Fibroblast of skin of back (primary cell): ENCODE measurements around the gene UCK1.

ENCODE experiments used
- DNase-seq: peaks from one replicate; pipeline ENCODE4 v3.0.0-alpha.2; 2013

UCK1 gene

DNA sequence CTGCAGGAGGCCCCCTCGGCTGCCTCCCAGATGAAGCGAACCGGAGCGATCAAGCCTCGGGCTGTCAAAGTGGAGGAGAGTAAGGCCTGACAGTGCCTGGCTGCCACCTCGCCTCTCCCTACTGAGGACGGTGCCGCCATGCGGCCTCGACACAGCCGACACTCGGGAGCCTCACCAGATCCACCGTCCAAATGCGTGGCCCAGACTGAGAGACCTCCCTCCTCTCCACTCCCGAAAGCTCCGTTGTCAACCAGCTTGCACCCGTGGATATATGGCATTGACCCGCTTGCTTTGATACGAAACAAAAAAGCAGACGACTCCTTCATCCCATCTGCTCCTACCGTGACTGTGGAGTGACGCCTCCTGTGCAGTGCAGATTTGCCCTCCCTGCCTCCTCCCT lies 35.3 kb downstream of the UCK1 start:
- DNase-seq, result no peak

DNA sequence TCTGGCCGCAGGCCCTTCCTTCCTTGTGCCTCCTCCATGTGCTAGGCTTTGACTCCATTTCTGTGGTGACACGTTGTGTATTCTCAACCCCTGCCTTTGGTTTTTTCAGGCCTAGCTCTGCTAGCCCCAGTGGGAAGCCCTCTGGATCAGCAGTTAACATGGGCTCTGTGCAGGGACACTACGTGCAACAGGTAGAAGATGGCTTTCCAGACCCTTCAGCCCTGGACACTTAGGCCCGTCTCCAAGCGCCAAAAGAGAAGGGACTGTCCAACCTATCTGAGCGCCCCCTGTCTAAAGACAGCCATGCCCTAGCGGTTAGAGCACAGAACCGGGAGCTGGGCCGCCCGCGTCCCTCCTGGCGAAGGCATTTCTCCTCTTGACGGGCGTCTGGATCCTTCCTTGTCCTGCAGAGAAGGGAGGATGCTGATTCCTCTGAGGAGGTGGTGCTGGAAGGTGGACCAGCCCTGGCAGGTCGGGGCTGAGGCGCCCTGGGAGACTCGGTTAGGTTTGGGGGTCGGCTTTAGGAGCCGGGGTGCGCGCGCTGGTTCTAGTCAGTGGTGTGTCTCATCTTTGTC lies 36.7 kb downstream of the UCK1 start:
- DNase-seq, result no peak

DNA sequence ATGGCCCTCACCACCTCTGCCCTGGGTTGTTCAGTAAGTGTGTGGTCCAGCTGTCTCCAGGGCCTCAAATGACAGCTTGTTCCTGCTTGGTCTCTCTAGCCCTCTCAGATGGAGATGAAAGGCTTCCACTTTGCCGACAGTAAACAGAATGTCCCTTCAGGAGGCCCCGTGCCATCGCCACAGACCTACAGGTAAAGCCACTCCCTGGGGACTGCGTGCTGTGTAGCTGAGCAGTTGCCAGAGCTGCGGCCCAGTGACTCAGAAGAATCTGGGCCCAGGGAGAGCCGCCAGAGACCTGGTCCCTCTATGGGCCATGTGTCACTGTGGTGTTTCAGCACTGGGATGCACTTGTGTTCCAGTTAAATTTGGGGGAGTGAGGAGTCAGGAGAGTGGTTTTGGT lies 39.0 kb downstream of the UCK1 start:
- no peak for DNase-seq

DNA sequence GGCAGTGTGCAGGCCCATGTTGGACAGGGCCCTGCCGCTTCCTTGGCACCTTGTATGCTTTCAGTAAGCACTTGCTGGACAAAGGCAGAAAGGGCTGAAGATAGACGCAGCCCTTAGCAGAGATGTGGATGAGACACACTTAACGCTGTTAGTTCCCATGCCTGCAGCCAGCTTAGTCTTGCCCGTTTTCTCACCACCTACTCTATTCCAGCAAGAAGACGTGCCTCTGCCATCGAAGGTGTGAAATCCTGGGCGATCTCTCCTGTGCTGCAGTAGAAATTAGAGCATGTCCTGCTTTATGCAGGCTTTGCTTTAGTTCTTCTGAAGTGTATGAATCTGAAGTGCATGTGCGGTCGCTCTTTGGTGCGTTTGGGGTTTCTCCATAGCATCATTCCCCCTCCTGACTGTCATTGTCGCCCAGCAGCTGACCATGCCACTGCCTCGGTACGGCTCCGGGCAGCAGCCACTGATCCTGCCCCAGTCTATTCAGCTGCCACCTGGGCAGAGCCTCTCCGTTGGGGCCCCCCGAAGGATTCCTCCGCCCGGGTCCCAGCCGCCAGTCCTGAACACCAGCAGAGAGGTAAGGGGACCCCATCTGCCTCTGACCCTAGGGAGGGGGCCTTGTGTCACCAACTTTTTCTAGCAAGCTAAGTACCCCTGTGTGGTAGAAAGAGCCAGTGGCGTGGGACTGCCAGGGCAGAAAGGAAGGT lies 39.9 kb downstream of the UCK1 start:
- no peak for DNase-seq

DNA sequence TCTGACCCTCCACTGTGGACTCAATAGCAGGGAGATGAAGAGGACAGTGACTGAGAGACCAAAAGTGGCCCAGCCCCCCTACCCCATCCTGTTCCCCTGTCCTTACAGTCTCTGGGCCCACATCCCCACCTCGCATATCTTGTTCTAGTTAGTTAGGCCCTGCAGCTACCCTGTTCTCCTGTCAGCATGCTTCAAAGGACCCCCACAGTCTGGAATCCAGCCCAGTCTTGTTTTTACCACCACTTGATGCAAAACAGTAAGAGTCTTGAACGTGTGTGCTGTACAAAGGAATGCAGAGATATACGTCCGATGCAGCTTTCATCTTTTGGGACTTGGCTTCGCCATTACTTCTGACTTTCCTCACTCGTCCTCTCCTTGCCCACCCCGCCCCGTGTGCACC lies 40.5 kb downstream of the UCK1 start:
- DNase-seq, result no peak

DNA sequence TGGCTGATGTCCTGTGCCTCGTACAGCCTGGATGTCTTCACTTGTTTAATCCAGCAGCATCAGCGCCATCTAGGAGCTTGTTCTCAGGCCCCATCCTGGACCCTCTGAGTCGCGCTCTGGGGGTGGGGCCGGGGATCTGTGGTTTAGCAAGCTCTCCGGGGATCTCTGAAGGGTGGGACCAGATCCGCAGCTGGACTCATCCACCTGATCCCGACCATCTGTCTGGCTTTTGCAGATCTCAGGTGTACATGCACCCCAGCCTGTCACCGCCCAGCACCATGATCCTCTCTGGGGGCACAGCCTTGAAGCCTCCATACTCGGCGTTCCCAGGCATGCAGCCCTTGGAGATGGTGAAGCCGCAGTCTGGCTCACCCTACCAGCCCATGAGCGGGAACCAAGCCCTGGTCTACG lies 43.4 kb downstream of the UCK1 start:
- peak; percentile 18 for DNase-seq

DNA sequence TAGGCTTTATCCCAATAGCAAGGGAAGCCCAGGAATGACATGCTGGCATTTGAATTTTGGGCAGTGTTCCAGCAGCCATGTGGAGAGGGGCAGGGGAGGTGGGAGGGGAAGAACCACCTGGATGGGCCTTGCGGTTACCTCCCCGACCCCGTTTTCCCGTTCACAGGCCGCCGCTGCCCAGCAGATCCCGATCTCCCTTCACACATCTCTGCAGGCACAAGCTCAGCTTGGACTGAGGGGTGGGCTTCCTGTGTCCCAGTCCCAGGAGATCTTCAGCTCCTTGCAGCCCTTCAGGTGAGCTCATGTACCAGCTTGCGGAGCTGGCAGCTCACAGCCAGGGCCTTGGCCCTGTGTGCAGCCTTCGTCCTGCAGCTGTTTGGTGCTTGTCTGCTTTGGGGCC lies 44.1 kb downstream of the UCK1 start:
- DNase-seq, result no peak

DNA sequence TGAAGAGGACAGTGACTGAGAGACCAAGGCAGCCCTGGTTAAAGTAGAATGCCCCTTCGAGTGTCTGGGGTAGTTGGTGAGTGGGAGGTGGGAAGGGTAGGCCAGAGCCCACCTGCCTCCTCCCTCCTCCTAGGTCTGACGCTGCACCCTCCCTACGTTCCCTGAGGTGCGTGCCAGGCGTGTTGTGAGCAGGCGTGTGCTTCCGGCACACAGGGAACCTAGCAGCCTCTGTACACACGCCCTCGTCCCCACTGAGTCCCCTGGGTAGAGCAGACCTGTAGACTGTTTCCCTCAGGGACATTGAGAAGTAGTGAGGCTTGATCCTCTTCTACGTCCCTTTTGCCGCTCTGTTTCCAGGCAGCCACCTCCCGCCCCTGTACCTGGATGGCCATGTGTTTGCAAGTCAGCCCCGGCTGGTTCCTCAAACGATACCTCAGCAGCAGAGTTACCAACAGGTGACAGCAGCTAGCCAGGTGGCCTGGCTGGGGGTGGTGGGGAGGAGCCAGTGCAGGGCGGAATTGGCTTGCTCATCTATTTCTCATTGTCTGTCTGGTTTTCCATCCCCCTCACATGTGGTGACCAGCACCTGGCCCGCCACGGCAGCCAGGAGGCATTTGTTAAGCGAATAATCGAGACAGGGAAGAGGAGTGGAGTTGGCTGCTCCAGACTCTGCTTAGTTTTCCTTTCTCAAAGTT lies 45.2 kb downstream of the UCK1 start:
- DNase-seq, result no peak

DNA sequence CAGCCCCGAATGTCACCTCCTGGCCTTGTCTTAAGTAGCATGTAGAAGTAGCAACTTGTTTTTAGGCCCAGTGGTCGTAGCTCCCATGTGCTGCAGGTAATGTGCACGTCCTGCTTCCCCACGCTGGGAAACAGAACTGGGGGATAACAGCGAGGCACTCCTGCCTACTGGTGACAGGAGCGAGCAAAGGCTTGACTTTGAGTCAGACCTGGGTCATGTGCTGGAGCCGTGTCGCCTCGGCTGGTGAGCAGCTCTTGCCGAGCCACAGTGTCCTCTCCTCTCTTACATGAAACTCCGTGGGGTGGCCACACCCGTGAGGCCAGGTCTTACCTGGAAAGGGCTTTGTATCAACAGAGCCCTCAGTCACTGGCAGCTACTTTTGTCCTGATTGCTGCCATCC lies 45.9 kb downstream of the UCK1 start:
- no peak for DNase-seq

DNA sequence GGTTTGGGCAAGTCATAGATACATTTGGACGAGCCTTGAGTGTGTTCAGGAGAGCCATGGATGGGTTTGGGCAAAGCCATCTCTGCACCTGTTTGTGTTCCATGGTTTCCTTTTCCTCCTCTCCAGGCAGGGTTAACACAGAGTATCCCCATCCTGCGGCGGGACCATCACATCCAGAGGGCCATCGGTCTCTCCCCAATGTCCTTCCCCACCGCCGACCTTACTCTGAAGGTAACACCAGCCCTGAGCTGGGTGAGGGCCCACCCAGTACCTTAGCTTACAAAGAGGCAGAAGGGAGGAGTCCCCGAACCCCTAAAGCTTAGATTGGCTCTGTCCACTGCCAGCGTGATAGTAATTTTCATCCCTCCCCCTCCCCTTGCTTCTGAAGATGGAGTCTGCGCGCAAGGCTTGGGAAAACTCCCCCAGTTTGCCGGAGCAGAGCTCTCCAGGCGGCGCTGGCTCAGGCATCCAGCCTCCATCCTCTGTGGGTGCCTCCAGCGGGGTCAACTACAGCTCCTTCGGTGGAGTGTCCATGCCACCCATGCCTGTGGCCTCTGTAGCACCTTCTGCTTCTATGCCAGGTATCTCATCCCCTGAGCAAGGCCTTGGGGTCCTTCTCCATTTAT lies 46.4 kb downstream of the UCK1 start:
- DNase-seq, result no peak

DNA sequence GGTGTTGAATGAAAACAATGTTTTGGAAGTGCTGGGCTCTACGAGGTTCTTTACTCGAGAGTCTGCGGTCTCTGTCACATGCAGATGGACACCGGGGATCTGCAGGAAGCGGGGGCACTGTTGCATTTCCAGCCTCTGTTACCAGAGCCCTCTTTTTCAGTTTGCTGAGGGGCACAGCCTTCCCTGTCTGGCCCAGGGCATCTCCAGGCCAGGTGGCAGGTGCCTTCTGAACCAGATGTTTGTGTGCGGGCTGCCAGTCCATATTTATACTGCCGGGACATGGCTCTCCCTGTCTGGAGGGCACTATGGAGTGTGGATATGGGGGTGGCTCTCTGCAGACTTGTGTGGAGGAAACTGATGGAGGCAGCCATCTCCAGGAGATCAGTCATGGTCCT lies 47.0 kb downstream of the UCK1 start:
- no peak for DNase-seq

DNA sequence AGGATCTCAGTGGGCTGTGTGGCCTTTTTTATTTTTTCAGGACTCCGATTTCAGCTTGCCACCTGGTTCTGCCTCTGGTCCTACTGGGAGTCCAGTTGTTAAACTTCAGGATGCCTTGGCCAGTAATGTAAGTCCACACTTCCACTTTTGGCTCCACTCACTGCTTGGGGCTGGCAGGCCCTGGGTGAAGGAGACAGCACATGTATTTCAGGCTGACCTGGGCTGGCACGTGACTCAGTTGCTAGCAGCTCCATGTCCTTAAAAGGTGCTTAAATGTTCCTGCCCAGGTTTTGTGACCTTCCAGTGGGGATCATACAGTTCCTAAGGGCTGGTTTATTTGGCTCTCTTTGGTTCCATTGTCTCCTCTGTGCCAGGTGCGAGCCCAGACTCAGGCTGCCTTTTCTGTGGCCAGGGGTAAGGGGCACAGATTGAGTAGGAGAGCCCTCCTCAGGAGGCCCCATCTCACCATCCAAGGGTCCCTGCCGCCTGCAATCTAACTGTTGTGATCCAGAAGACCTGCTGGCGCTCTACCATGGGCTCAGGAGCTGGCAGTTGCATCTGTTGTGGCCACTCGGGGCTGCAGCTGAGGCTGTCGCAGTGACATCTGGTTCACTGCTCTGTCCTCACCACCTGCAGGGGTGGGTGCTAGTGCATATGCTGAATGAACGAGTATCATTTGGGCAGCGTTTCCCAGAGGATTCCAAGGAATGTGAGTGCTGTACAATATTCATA lies 47.6 kb downstream of the UCK1 start:
- no peak for DNase-seq

DNA sequence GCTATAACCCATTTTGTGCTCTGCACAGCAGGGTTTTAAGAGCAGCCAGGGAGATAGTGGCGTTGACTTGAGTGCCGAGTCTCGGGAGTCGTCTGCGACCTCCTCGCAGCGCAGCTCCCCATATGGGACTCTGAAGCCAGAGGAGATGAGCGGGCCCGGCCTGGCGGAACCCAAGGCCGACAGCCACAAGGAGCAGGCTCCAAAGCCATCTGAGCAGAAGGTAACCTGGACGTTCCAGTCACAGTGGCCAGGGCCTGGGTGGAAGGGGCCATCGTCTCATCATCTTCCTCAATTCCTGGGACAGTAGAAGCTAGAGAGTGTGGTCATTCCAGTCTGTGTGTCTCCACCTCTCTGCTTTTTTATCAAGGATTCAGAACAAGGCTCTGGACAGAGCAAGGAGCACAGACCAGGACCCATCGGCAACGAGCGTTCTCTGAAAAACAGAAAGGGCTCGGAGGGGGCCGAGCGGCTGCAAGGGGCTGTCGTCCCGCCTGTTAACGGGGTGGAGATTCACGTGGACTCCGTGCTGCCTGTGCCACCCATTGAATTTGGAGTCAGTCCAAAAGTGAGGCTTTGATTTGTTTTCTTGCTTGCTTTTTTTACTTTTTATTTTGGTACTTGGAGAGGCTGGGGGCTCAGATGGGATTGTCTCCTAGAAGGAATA lies 48.6 kb downstream of the UCK1 start:
- DNase-seq, result no peak

DNA sequence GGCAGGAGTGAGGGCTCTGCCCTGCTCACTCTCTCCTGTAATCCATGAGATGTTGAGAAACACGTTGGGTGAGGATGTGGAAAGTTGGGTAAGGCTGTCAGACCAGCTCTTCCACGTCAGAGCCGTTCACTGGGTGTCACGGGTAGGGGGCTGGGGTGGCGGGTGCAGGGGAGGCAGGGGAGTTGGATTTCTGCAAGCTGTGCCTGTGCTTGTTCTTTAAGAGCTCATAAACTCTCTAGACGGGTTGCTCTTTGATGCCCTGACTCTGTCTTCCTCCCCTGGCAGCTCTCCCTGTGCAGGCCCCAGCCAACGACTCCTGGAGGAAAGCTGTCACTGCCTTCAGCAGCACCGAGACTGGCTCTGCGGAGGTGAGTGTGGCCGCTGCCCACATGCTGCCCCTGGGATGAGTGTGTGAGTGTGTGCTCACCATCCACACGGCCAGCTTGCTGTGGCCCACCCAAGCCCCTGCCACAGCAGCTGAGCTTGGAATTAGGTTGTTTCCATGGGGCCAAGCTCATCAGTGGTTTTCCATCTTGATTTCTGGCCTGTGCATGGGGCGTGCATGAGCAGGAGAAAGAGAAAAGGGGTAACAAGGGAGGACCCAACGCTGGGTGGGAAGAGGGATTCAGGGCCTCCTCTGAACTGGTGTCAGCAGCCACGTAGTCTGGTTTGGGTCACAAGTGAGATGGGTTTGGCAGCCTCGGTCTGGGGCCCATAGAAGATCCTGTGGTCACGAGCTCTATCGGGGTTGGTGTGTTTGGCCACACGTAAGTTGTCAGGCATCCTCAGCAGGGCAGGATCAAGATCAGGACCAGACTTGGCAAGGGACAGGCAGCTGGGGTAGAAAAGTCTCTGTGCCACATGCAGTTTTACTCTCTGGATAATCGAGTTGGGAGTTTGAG lies 49.4 kb downstream of the UCK1 start:
- DNase-seq, result no peak

DNA sequence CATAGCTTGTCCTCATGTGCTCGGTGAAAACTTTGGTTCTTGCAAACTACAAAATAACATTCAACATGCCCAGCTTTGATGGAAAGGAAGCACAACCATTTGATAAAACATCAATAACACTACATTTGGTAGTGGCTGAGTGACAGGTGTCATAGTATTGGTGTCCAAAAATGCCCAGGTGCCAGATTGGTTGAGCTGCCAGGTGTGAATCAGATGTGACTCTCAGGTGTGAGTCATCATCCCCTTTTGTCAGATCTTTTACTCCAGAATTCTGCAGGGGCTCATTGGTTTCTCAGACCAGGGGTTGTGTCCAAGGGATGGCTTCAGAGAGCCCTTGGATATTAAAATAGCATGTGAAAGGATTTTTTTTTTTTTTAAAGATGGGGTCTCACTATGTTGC lies 50.8 kb downstream of the UCK1 start:
- no peak for DNase-seq

DNA sequence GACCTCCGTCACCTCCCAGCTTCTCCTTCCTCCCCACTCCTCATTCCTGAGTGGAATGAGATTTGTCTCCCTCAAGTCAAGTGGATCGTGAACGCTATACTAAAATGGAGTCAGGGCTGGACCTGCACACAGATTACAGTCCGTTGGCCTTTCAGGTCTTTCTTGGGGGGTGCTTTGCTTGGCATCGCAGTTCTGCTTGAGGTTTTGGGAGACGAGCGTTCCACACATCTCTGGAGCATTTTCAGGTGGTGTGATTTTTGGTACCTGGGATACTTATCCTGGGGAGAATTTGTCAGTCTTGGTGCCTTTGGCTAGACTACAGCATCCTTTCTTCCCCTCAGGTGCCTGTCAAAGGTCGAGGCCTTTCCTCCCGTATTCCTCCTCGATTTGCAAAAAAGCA lies 52.2 kb downstream of the UCK1 start:
- DNase-seq, result no peak

DNA sequence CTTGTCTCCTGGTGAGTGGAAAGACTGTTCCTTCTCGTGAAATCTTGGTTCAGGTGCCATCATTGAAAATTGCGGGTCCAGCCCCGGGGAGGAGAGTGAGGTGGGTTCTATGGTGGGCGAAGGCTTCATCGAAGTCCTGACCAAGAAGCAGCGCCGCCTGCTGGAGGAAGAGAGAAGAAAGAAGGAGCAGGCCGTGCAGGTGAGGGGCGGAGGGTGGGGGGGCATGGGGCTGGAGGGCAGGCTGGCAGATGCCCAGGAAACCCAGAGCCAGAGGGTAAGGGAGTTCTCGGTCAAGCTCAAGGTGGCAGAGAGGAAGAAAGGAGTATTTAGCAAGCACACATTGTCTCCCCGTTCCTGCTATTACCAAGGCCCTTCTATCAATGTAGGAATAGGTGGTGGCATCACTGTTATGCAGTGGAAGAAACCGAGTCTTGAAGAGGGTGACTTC lies 52.6 kb downstream of the UCK1 start:
- peak; percentile 31 for DNase-seq

DNA sequence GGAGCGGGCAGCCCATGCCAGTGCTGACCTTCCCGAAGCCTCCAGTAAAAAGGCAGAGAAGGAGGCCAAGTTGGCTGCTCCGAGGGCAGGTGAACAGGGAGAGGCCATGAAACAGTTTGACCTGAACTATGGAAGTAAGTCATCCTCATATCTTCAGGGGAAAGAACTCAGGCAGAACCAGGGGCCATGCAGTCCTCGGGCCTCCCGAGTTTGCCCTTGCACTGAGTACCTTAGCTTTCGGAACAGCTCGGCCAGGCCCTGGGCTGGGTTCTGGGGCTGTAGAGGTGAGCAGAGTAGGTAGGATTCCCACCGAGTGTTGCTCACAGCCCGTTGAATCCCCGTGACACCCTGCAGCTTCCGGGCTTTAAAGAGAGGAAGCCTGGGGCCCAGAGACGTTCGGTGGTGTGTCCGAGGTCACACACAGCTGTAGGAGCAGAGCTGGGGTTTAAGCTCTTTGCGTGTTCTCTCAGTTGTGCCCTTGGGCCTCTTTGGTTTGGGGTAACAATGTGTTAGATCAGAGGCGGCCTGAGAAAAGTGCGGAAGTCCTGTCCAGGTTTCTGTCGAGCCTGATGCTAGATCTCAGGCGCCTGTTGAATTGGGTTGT lies 53.1 kb downstream of the UCK1 start:
- DNase-seq, result no peak

DNA sequence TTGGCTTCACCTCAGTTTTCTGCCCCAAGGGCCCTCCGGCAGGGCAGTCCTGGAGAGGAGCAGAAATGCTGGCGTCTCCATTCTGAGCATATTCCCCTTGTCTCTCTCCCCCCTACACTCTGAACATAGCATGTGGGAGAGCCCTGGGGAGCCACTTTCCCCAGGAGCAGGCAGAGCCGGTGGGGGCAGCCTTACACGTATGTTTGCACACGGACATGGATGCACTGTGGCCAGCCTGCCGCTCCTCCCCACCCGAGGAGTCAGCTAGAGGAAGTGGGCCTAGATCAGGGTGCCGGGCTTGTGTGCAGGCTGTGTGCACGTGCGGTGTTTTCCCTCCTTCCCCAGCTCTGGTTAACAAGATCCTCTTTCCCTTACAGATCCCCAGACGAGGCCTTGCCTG lies 53.7 kb downstream of the UCK1 start:
- no peak for DNase-seq

DNA sequence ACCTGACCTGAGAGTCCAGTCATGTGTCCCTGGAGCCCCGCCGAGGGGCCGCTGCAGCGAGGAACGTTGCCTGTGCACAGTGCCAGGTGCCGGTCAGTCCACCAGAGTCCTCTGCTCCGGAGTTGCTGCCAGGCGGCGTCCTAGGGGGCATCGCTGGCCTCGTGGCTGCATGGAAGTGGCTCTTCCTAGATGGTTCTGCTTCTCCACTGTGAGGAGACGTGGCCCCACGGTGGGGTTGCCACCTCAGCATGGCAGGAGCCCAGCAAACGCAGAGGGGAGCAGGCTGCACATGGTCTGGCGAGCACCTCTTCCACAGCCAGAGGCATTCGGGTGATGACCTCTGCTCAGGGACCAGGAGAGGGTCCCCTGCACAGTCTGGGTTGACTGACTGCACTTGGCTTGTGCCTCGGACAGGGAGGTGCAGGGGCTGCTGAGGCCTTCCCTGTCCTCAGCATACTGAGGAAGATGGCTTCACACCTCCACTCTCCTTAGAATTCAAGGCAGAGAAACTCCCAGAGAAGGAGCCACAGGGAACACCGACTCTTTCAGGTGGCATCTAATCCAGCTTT lies 54.2 kb downstream of the UCK1 start:
- no peak for DNase-seq
